Activated naive CD4-positive, alpha-beta T cell treated with anti-CD3 and anti-CD28 coated beads for 36 hours (primary cell): ENCODE measurements around the gene PARP9. TPM values are rescaled to one million over a fixed set of nuclear protein-coding genes. Genes with fewer than 3 reads are reported as not detected.
A peak's percentile ranks its signal among the peaks of the same experiment; 100 is the strongest.

Experiments
- CTCF ChIA-PET: fragments of 350-600 bp; sonication (Branson Sonifier 250); formaldehyde crosslinking; loops from one replicate; lab custom pipeline; 2021; ENCODE audit warnings: antibody characterized with exemption; lab: Charles Lee
- DNase-seq: peaks from one replicate; pipeline ENCODE4 v3.0.0-alpha.2; 2020
- H3K27ac Mint-ChIP-seq: one replicate; pipeline ENCODE4 v1.8.0; 2021; ENCODE audit warnings: mild to moderate bottlenecking, mixed read lengths
- H3K27me3 Mint-ChIP-seq: one replicate; pipeline ENCODE4 v1.8.0; 2021; ENCODE audit warnings: low read depth, mixed read lengths
- H3K36me3 Mint-ChIP-seq: one replicate; pipeline ENCODE4 v1.8.0; 2021; ENCODE audit warnings: low read depth, mixed read lengths
- H3K4me1 Mint-ChIP-seq: one replicate; pipeline ENCODE4 v1.8.0; 2021; ENCODE audit warnings: low read depth, mixed read lengths
- H3K4me3 Mint-ChIP-seq: one replicate; pipeline ENCODE4 v1.8.0; 2021; ENCODE audit warnings: mild to moderate bottlenecking, moderate library complexity, mixed read lengths
- H3K9me3 Mint-ChIP-seq: one replicate; pipeline ENCODE4 v1.8.0; 2021; ENCODE audit warnings: mixed read lengths
- intact Hi-C: fragments of 100-400 bp; cut with micrococcal nuclease; formaldehyde crosslinking; loops from one replicate; pipeline ENCODE4 v1.15.1; 2023
- total RNA-seq, 2 experiments: library from RNA; stranded (reverse); gene quantifications; one replicate each; pipeline ENCODE4 v1.2.3, GENCODE V29; 2021

Gene PARP9
- total RNA-seq, 2 experiments from 2014 or later = 20.4 to 21.1 TPM

DNA sequence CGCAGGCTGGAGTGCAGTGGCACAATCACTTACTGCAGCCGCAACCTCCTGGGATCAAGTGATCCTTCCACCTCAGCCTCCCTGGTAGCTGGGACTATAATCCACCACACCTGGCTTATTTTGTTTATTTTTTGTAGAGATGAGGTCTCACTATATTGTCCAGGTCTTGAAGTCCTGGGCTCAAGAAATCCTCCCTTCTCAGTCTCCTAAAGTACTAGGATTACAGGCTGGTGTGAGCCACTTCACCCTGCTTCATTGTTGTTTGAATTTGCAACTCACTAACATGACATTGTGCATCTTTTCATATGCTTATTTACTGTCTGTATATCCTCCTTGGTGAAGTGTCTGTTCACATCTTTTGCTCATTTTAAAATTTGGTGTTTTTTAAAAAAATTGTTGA lies 23.5 kb upstream of the PARP9 start:
- no peak overlapping the region for H3K4me3 Mint-ChIP-seq
- no peak overlapping the region for H3K27ac Mint-ChIP-seq
- DNase-seq = no peak
- H3K4me1 Mint-ChIP-seq = peaks cover 45% of the 10 kb centered on the region
- H3K9me3 Mint-ChIP-seq = peaks cover 13% of the 10 kb centered on the region
- no peaks in the 10 kb centered on the region for H3K27me3 Mint-ChIP-seq
- CTCF ChIA-PET = interaction anchor here (1.8 kb wide), 1 partner anchor 9 kb away, joined by 6 read pairs; no protein-coding TSS in a partner anchor
- intact Hi-C loops = loop anchor here (1.0 to 2.0 kb wide), 3 partner anchors 11 to 23 kb away; no protein-coding TSS in a partner anchor
- H3K36me3 Mint-ChIP-seq = peaks cover 11% of the 10 kb centered on the region

DNA sequence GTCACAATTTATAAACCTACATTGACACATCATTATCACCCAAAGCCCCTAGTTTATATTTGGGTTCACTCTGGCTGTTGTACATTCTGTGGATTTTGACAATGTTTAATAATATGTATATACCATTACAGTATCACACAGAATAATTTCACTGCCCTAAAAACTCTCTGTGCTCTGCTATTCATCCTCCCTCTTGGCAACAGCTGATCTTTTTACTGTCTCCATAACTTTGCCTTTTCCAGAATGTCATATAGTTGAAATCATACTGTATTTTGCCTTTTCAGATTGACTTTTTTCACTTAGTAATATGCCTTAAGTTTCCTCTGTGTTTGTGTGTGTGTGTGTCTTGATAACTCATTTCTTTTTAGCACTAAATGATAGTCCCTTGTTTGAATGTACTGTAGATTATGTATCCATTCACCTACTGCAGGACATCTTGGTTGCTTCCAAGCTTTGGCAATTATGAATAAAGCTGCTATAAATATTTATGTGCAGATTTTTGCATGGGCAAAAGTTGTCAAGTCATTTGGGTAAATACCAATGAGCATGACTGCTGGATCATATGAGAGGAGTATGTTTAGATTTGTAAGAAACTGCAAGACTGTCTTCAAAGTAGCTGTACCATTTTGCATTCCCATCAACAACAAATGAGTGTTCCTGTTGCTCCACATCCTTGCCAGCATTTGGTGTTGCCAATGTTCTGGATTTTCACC lies 22.8 kb upstream of the PARP9 start:
- peaks cover 45% of the 10 kb centered on the region for H3K4me1 Mint-ChIP-seq

DNA sequence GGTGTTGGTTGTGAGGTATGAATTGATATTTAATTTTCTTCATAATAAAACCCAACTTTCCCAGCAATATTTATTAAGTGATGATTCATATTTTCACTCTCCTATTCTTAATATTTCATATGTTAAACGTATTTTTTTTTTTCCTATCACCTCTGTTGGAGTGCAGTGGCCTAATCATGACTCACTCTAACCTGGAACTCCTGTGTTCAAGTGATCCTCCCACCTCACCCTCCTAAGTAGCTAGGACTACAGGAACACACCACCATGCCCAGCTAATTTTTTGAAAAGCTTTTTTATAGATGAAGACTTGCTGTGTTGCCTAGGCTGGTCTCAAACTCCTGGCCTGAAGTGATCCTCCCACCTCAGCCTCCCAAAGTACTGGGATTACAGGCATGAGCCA lies 22.0 kb upstream of the PARP9 start:
- intact Hi-C loops = loop anchor here (2.0 kb wide), 1 partner anchor 13 kb away; no protein-coding TSS in a partner anchor
- no peak overlapping the region for H3K4me3 Mint-ChIP-seq
- H3K27me3 Mint-ChIP-seq = no peaks in the 10 kb centered on the region
- DNase-seq = no peak
- no peak overlapping the region for H3K27ac Mint-ChIP-seq
- H3K4me1 Mint-ChIP-seq = peaks cover 45% of the 10 kb centered on the region
- H3K9me3 Mint-ChIP-seq = peaks cover 27% of the 10 kb centered on the region
- CTCF ChIA-PET = interaction anchor here (2.1 kb wide), 1 partner anchor 24 kb away, joined by 5 read pairs; no protein-coding TSS in a partner anchor
- H3K36me3 Mint-ChIP-seq = peaks cover 24% of the 10 kb centered on the region

More for the DNA sequence above, 22.8 kb upstream of the PARP9 start:
- CTCF ChIA-PET = interaction anchor here (0.6 to 2.1 kb wide), 3 partner anchors 8 to 25 kb away, joined by 4 to 6 read pairs (median 5); no protein-coding TSS in a partner anchor
- DNase-seq = no peak
- intact Hi-C loops = loop anchor here (1.0 to 2.0 kb wide), 3 partner anchors 11 to 23 kb away; no protein-coding TSS in a partner anchor
- H3K27ac Mint-ChIP-seq = peak overlapping the region; percentile 27
- peaks cover 19% of the 10 kb centered on the region for H3K9me3 Mint-ChIP-seq
- H3K4me3 Mint-ChIP-seq = no peak overlapping the region
- no peaks in the 10 kb centered on the region for H3K27me3 Mint-ChIP-seq
- peaks cover 16% of the 10 kb centered on the region for H3K36me3 Mint-ChIP-seq

DNA sequence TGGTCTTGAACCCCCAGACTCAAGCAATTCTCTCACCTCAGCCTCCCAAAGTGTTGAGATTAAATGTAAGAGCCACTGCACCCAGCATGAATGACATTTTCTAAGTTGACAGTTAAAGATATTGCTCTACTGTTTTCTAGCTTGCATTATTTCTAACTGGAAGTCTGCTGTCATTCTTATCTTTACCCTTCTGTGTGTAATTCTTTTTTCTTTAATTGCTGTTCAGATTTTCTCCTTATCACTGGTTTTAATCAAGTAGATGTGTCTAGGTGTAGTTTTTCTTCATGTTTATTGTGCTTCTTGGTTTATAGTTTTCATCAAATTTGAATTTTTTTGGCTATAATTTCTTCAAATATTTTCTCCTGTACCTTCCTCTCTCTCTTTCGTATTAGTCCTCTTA lies 18.3 kb upstream of the PARP9 start:
- Mint-ChIP-seq H3K4me1 (peaks cover 47% of the 10 kb centered on the region), H3K9me3 (peaks cover 27% of the 10 kb centered on the region), H3K36me3 (peaks cover 26% of the 10 kb centered on the region), H3K4me3 (no peak overlapping the region), H3K27me3 (no peaks in the 10 kb centered on the region), H3K27ac (no peak overlapping the region)
- DNase-seq = no peak
- CTCF ChIA-PET = interaction anchor here (1.2 to 1.6 kb wide), 2 partner anchors 14 to 64 kb away, joined by 3 to 4 read pairs; no protein-coding TSS in a partner anchor
- intact Hi-C loops = no loop called here

DNA sequence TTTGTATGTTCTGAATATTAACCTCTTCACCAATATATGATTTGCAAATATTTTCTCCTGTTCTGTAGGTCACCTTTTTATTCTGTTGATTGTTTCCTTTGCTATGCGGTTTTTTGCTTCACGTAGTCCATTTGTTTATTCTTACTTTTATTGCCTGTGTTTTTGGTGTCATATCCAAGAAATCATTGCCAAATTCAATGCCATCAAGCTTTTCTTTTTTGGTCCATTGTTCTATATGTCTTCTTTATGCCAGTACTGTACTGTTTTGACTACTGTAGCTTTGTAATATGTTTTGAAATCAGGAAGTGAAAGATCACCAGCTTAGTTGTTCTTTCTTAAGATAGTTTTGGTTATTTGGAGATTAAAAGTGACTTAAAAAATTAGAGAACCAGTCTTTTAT lies 17.5 kb upstream of the PARP9 start:
- CTCF ChIA-PET = interaction anchor here (1.2 to 1.6 kb wide), 2 partner anchors 15 to 65 kb away, joined by 3 to 4 read pairs; no protein-coding TSS in a partner anchor
- intact Hi-C loops = no loop called here
- H3K36me3 Mint-ChIP-seq = peaks cover 26% of the 10 kb centered on the region
- H3K27me3 Mint-ChIP-seq = no peaks in the 10 kb centered on the region
- no peak overlapping the region for H3K4me3 Mint-ChIP-seq
- DNase-seq = no peak
- no peak overlapping the region for H3K27ac Mint-ChIP-seq
- peaks cover 48% of the 10 kb centered on the region for H3K4me1 Mint-ChIP-seq
- peaks cover 27% of the 10 kb centered on the region for H3K9me3 Mint-ChIP-seq

DNA sequence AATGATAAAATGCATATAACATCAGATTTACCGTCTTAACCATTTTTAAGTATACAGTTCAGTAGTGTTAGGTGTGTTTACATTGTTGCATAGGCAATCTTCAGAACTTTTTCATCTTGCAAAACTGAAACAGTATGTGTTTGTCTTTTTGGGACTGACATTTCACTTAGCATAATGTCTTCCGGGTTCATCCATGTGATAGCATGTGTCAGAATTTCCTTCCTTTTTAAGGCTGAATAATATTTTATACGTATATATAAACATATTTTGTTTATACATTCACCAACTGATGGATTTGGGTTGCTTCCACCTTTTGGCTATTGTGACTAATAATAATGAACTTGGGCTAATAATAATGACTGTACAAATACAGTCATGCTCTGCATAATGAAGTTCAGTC lies 16.4 kb upstream of the PARP9 start:
- DNase-seq = no peak
- no peaks in the 10 kb centered on the region for H3K27me3 Mint-ChIP-seq
- peaks cover 26% of the 10 kb centered on the region for H3K36me3 Mint-ChIP-seq
- no peak overlapping the region for H3K27ac Mint-ChIP-seq
- peaks cover 50% of the 10 kb centered on the region for H3K4me1 Mint-ChIP-seq
- intact Hi-C loops = no loop called here
- no peak overlapping the region for H3K4me3 Mint-ChIP-seq
- CTCF ChIA-PET = no interaction called here
- peaks cover 27% of the 10 kb centered on the region for H3K9me3 Mint-ChIP-seq

DNA sequence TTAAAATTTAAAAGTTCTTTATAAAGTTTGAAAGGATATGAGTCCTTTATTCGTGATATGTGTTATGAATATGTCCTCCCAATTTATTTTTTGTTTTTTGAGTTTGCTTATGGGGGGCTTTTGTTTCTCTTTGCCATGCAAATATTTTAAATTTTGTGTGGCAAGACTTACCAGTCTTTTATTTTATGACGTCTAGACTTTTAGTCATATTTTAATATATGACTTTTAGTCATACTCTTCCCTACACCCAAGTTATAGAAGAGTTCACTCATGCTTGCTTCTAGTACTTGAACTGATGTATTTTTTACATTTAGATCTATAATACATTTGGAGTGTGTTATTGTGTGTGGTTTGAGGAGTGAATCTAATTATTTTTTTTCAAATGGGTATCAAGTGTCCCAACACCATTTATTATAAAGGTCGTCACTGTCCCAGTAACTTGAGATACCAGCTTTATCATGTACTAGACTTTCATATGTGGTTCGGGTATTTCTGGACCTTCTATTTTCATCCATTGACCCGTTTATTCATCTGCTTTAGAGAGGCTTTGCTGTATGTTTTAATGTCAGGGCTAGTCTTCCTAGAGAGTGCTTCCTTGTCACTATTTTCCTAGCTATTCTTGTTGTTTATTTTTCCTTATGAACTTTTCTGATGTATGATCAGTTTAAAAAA lies 14.1 kb upstream of the PARP9 start:
- Mint-ChIP-seq H3K27me3 (no peaks in the 10 kb centered on the region), H3K36me3 (peaks cover 24% of the 10 kb centered on the region), H3K4me1 (peaks cover 51% of the 10 kb centered on the region), H3K4me3 (peak overlapping the region; percentile 95), H3K27ac (peak overlapping the region; percentile 97), H3K9me3 (peaks cover 17% of the 10 kb centered on the region)
- no peak for DNase-seq
- CTCF ChIA-PET = interaction anchor here (0.6 to 1.8 kb wide), 5 partner anchors 10 to 695 kb away, joined by 3 to 6 read pairs (median 4); partner anchors contain the start of genes DTX3L and PARP9
- intact Hi-C loops = loop anchor here (5.0 to 10.0 kb wide), 2 partner anchors 741 to 1007 kb away; partner anchors contain the start of genes EAF2, HACD2 and IQCB1

DNA sequence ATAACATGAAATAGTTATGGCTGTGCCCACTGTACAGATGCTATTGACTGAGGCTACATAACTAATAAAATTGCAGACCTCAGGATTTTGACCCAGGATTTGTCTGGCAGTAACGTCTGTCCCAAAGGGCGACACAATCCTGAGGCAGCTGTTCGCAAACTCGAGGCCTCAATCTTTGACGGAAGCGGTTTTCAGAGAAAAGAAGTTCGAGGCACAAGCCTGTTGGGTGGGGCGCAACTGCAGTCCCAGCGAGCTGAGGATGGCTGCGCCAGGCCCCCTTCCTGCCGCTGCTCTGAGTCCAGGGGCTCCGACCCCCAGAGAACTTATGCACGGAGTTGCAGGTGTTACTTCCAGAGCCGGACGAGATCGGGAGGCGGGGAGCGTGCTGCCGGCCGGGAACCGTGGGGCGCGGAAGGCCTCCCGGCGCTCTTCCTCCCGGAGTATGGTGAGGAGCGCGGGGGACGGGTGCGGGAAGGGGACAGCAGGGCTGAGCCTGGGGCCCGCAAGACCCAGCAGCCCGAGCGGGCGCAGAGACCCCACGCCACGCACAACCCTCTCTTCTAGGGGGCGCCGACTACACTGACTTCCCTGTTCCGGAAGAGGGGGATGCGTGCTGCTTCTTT lies 13.4 kb upstream of the PARP9 start, which contains the start of gene PARP15:
PARP15 (plus strand) TSS at position 242 of the 623 bp plus-strand sequence; CDS start at position 260, 18 bp downstream.
- intact Hi-C loops = loop anchor here (2.0 to 10.0 kb wide), 5 partner anchors 71 to 1007 kb away; partner anchors contain the start of genes EAF2, HACD2, HSPBAP1 and IQCB1
- peaks cover 58% of the 10 kb centered on the region for H3K4me1 Mint-ChIP-seq
- peak; percentile 60 for DNase-seq
- H3K27me3 Mint-ChIP-seq = no peaks in the 10 kb centered on the region
- CTCF ChIA-PET = interaction anchor here (1.1 to 1.3 kb wide), 2 partner anchors 13 to 16 kb away, joined by 3 to 6 read pairs; partner anchors contain the start of genes DTX3L and PARP9
- peaks cover 14% of the 10 kb centered on the region for H3K9me3 Mint-ChIP-seq
- H3K27ac Mint-ChIP-seq = peak within 1 kb of the TSS; percentile 97
- H3K4me3 Mint-ChIP-seq = peak within 1 kb of the TSS; percentile 95
- peaks cover 25% of the 10 kb centered on the region for H3K36me3 Mint-ChIP-seq

DNA sequence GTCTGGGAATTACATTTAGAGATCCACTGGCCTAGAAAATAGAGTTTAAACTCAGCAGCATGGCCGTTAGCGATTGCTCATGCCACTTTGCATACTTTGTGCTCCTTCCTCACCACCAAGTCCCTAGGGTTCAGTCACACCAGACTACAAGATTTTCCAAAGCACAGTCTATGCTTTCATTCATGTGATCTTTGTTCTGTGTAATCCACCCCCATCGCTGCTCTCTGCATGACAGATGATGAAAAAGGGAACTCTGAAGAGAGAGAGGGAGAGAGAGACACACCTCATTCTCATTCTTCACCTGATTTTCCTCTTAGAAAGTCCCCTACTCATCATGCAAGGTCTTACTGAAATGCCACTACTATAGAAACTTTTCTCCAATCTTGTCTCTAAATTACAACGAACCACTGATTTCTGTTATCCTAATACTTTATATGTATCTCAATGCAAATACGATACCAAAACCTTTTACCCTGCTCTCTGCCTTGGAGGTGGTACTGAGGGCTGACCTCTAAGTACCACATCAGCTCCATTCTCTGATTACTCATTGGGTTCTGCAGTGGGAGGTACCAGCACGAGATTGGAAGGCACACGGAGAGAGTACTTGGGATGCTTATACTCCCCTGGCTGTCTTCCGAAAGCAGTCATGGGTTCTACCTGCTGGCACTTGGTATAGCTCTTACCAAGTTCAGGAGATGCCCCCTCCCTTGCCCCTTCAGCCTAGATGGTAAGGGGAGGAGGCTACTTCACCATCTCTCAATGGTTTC lies 12.3 kb upstream of the PARP9 start:
- Mint-ChIP-seq H3K4me3 (peak overlapping the region; percentile 37), H3K9me3 (peaks cover 2% of the 10 kb centered on the region), H3K27me3 (no peaks in the 10 kb centered on the region), H3K27ac (peak overlapping the region; percentile 86), H3K36me3 (peaks cover 21% of the 10 kb centered on the region), H3K4me1 (peaks cover 62% of the 10 kb centered on the region)
- intact Hi-C loops = loop anchor here (1.0 to 10.0 kb wide), 15 partner anchors 8 to 1008 kb away; partner anchors contain the start of genes DTX3L, EAF2, HACD2 and HSPBAP1
- DNase-seq = peak; percentile 77
- CTCF ChIA-PET = interaction anchor here (1.1 to 1.3 kb wide), 3 partner anchors 15 to 103 kb away, joined by 3 to 6 read pairs (median 6); no protein-coding TSS in a partner anchor

DNA sequence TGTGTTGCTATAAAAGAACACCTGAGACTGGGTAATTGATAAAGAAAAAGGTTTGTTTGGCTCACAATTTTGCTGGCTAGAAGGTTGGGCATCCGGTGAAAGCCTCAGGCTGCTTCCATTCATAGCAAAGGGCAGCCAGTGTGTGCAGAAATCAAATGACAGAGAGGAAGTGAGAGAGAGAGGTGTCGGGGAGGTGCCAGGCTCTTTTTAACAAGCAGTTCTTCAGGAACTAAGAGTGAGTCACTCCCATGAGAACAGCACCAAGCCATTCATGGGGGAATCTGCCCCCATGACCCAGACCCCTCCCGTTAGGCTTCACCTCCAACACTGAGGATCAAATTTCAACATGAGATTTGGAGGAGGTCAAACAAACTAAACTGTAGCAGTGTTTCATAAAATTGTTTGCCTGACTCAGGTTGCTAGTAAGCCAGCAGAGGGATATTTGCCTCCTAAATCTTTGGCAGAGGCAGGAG lies 8.9 kb upstream of the PARP9 start:
- H3K9me3 Mint-ChIP-seq = no peaks in the 10 kb centered on the region
- intact Hi-C loops = loop anchor here (2.0 to 10.0 kb wide), 2 partner anchors 14 to 1012 kb away; partner anchors contain the start of gene HACD2
- no peaks in the 10 kb centered on the region for H3K27me3 Mint-ChIP-seq
- H3K27ac Mint-ChIP-seq = peak overlapping the region; percentile 73
- H3K4me1 Mint-ChIP-seq = peaks cover 69% of the 10 kb centered on the region
- H3K36me3 Mint-ChIP-seq = peaks cover 39% of the 10 kb centered on the region
- CTCF ChIA-PET = no interaction called here
- DNase-seq = peak; percentile 75
- H3K4me3 Mint-ChIP-seq = no peak overlapping the region

DNA sequence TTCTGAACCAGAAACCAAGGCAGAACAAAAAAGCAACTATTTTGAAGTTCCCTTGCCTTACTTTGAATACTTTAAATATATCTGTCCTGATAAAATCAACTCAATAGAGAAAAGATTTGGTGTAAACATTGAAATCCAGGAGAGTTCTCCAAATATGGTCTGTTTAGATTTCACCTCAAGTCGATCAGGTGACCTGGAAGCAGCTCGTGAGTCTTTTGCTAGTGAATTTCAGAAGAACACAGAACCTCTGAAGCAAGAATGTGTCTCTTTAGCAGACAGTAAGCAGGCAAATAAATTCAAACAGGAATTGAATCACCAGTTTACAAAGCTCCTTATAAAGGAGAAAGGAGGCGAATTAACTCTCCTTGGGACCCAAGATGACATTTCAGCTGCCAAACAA lies 4.7 kb upstream of the PARP9 start:
- H3K4me1 Mint-ChIP-seq = peaks cover 69% of the 10 kb centered on the region
- H3K36me3 Mint-ChIP-seq = peaks cover 51% of the 10 kb centered on the region
- DNase-seq = no peak
- intact Hi-C loops = loop anchor here (1.0 to 10.0 kb wide), 3 partner anchors 8 to 636 kb away; partner anchors contain the start of gene SEC22A
- H3K9me3 Mint-ChIP-seq = no peaks in the 10 kb centered on the region
- CTCF ChIA-PET = interaction anchor here (0.9 to 1.3 kb wide), 3 partner anchors 9 to 110 kb away, joined by 3 to 6 read pairs (median 3); no protein-coding TSS in a partner anchor
- H3K4me3 Mint-ChIP-seq = no peak overlapping the region
- H3K27me3 Mint-ChIP-seq = no peaks in the 10 kb centered on the region
- H3K27ac Mint-ChIP-seq = peak overlapping the region; percentile 18
